Measurements from ENCODE around the gene SMIM24. TPM values are rescaled to one million over a fixed set of nuclear protein-coding genes. Genes with fewer than 3 reads are reported as not detected.

SMIM24 gene
- total RNA-seq (ENCODE audit: low replicate concordance) = not detected in 2 replicates

GRCh38 chr19:3480383-3481091 is at the start of gene SMIM24:
SMIM24 (minus strand) TSS chr19:3480525; CDS start chr19:3480463, 62 bp downstream.

GRCh38 chr19:3505598-3506383 is 25.5 kb upstream of the SMIM24 start, which contains the start of gene FZR1:
FZR1 (plus strand) TSS chr19:3506311; CDS start chr19:3522990, 16,679 bp downstream.

GRCh38 chr19:3500429-3501101 is 20.2 kb upstream of the SMIM24 start, which contains the start of gene DOHH:
DOHH (minus strand) TSS chr19:3500674; CDS start chr19:3496814, 3,860 bp downstream.

GRCh38 chr19:3483226-3483628 is 2.9 kb upstream of the SMIM24 start, which contains the start of gene SMIM44:
SMIM44 (minus strand) TSS chr19:3483441; CDS start chr19:3483403, 38 bp downstream.

Other genes starting within 250 kb of the SMIM24 start
- 26.5 and 56.4 TPM in 2 replicates for gene NFIC, start 113.9 kb downstream of the SMIM24 start, total RNA-seq (ENCODE audit: low replicate concordance)
- not detected in 2 replicates for gene SMIM44, start 2.9 kb upstream of the SMIM24 start, total RNA-seq (ENCODE audit: low replicate concordance)
- 6.0 and 14.1 TPM in 2 replicates for gene DOHH, start 20.1 kb upstream of the SMIM24 start, total RNA-seq (ENCODE audit: low replicate concordance)
- gene FZR1, start 25.8 kb upstream of the SMIM24 start, total RNA-seq (ENCODE audit: low replicate concordance) = 32.2 and 35.6 TPM in 2 replicates
- gene TEKTIP1, start 58.6 kb upstream of the SMIM24 start, total RNA-seq (ENCODE audit: low replicate concordance) = not detected in 2 replicates
- 64.7 and 87.5 TPM in 2 replicates for gene MFSD12, start 77.1 kb upstream of the SMIM24 start, total RNA-seq (ENCODE audit: low replicate concordance)
- 39.9 and 73.1 TPM in 2 replicates for gene HMG20B, start 92.4 kb upstream of the SMIM24 start, total RNA-seq (ENCODE audit: low replicate concordance)
- gene GIPC3, start 105.0 kb upstream of the SMIM24 start, total RNA-seq (ENCODE audit: low replicate concordance) = 0.08 TPM in 1 of 2 replicates, not detected in the other
- gene TBXA2R, start 126.3 kb upstream of the SMIM24 start, total RNA-seq (ENCODE audit: low replicate concordance) = 1.4 and 1.5 TPM in 2 replicates
- gene CACTIN, start 146.3 kb upstream of the SMIM24 start, total RNA-seq (ENCODE audit: low replicate concordance) = 23.2 and 40.0 TPM in 2 replicates
- 15.4 and 18.4 TPM in 2 replicates for gene PIP5K1C, start 219.9 kb upstream of the SMIM24 start, total RNA-seq (ENCODE audit: low replicate concordance)
- not detected in 2 replicates for gene TJP3, start 227.9 kb upstream of the SMIM24 start, total RNA-seq (ENCODE audit: low replicate concordance)

Measured in smooth muscle cell of the coronary artery (primary cell).